Breast epithelium (tissue), 3 donors: ENCODE results near the gene TRAF7.

ENCODE experiments used
- CTCF ChIP-seq, 3 donors: fragments of 450-650 bp; IDR thresholded peaks; one replicate each; pipeline ENCODE4 v1.5.1; 2016 to 2017; ENCODE audit warnings: antibody characterized with exemption in 3 of 3, mild to moderate bottlenecking in 3 of 3, moderate library complexity in 3 of 3
- POLR2A ChIP-seq: fragments of 450-650 bp; IDR thresholded peaks from one replicate; pipeline ENCODE4 v1.6.1; 2016; ENCODE audit warnings: antibody characterized with exemption, mild to moderate bottlenecking, moderate library complexity

- TF ChIP-seq CTCF (IDR thresholded peaks at IDR 0.05): no peak
- no peak for TF ChIP-seq POLR2A
Observed at GRCh38 chr16:2210386-2211365, 55.1 kb downstream of the TRAF7 start, which contains the start of gene BRICD5.
